ENCODE results near the gene WASHC2A.
"Not testable (repeated sequence)": the region's sequence is repeated elsewhere in the genome, so short reads cannot be mapped to it uniquely, and the experiment has no call there.

Gene WASHC2A

DNA sequence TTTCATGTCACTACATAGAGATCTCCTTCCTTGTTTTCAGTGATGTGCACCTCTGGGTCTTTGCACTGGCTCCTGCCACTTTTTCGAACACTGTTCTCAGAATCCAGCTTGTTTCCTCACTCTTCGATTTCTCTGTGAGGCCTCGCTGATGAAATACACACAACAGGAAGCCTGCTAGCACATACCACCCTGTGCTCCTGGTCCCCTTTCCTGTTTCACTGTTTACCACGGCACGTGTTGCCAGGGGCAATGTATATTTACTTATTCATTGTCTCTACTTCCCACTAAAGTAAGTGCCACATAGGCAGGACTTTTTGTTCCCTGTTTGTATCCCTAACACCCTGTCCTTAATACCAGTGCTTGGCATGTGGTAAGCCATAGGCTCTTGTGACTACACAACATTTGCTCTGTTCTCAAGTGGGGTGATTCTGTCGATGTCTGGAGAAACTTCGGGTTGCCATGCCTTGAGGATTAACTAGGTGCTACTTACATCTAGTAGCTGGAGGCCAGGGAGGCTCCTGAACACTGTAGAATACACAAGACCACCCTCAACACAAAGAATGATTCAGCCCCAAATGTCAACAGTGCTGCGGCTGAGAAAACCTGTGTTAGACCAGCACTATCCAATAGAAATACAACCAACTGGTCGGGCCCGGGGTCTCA is 75.9 kb downstream of the WASHC2A start:
- DNase-seq (ENCODE audit: low read depth, low spot score), result not testable (repeated sequence)

DNA sequence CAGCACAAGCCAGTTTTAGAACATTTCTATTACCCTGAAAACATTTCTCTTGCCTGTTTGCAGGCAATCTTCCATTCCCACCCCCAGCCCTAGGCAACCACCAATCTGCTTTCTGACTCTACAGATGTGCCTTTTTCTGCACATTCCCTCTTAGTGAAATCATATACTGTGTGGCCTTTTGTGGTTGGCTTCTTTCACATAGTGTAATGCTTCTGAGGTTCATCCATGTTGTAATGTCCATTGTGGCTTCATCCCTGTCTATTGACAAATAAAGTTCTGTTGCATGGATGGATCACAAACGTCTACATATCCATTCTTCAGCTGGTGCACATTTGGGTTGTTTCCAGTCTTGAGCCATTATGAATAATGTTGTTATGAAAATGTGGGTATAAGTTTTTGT is 77.8 kb downstream of the WASHC2A start:
- DNase-seq (ENCODE audit: low read depth, low spot score), result not testable (repeated sequence)

DNA sequence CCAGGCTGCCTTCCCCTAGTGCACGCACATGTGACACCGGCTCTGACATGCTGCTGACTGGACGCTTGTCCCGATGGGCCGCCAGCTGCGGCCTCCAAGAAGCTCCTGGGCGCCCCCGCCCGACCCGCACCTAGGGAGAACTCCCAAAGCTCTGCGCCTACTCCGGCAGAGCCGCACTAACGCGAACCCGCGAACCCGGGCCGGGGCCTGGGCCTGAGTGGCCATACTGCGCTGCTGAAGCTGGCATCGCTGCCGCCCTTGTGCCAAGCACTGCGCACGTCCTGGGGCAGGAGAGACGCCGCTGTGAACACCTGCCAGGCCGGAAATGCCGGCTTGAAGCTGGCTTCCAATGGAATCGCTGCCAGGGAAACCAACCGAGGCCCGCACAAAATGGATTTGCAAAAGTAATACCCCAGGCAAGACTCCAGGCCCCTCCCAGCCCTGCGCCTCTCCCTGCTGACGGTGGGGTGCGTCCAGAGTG is 85.1 kb downstream of the WASHC2A start:
- DNase-seq (ENCODE audit: low read depth, low spot score), result no peak

DNA sequence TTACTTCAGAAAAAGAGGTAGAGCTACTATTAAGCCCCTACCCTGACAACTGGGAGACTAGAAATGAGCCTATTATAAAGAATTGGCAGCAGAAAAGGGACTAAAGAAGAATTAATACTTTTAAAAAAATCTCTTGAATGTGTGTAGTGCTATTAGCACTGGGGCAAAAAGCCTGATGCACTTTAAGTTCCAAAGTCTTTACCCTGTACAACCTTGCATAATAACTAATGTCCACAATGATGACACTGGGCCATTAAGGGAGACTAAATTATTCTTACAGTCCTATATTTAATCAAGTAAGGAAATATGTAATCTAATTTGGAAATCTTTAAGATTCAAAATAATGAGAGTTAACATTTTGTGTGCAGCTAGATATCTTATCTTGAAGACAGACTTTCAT is 90.1 kb downstream of the WASHC2A start:
- DNase-seq (ENCODE audit: low read depth, low spot score), result not testable (repeated sequence)

DNA sequence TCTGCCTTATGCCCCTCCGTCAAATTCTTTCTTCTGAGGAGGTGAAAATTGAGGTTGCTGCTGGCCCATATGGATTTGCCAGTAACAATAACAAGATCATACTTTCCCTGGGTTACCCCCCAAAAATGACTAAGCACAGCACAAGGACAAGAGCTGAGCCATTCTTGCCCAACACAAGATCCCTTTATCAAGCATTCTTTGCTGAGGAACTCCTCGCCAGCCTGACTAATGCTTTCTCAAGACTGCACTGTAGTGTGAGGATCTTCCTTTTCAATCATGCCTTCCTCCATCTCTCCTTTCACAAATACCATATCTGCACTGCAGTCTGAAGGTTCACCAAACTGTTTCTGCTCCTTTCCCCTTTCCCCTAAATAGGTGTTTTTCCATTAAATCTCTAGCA is 92.1 kb downstream of the WASHC2A start:
- not testable (repeated sequence) for DNase-seq (ENCODE audit: low read depth, low spot score)

DNA sequence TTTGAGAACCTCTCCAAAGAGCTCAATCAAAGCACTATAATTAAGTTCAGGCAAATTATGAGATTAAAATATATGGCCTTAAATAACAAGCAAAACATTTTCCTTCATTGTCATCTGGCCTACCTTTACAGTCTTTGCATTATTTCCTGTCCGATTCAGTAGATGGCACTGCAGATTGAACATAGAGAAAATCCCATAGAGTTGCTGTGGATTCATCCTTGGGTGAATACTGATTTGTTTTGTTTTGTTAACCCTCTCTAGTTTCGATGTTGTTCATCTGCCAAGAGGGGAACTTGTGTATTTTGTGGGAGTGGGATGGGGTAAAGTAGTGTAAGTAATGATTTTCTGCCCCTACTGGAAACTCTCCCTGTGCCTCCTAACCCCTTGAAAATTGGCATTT is 97.3 kb downstream of the WASHC2A start:
- DNase-seq (ENCODE audit: low read depth, low spot score), result not testable (repeated sequence)

DNA sequence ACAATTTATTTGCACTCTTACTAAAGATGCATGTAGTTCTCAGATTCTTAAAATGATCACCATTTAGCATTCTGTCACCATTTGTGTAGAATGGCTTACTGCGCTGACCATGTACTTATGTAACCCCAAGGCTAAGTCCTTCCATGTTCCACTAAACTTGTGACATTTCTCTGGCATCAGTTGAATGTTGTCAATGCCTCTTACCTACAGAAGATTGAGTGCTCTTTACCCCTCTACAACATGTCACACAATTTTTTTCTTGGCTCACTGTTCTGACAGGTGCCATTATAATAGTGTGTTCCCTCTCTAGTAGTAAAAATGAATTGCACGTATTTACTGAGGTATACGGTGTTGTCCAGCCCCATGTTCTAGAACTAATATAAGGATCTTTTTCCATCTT is 100.1 kb downstream of the WASHC2A start:
- DNase-seq (ENCODE audit: low read depth, low spot score), result not testable (repeated sequence)

DNA sequence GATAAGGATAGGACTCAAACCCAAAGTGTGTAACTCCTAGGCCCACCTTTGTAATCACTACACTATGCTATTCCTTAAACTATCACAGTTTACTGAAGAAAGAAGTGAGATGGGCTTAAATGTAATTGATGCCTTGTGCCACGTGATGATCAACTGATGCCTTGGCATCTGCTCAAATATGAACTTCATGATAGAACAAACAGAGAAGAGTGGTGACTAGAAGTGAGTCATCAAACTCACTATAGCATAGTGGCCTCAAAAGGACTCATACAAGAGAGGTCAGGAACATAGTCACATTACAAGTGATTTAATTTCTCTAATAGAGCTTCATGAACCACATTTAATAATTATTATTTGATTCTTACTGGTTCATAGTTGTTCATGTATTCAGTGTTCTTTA is 101.8 kb downstream of the WASHC2A start:
- peak; percentile 12 for DNase-seq (ENCODE audit: low read depth, low spot score)

DNA sequence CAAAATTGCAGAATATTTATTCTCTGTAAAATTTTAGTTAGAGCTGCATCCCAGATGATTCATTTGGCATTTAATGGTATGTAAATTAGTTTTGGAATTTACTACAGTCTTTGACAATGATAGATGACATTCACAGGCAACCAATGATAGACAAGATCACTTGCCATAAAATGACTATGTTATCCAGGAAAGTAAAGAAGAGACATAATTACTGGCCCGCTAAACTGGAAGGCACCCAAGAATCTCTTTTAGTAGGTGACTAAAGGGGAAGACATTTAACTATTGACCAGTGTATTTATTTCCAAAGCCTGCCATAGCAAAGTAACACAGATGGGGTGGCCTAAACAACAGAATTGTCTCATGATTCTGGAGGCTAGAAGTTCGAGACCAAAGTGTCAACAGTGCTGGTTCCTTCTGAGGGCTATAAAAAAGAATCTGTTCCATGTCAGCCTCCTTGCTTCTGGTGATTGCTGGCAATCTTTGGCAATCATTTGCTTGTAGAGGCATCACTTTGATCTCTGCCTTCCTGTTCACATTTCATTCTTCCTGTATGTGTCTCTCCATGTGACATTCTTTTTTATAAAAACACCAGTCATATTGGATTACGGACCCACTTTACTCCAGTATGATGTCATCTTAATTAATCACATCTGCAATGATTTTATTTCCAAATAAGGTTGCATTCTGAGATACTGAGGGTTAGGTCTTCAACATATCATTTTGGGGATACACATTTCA is 107.2 kb downstream of the WASHC2A start:
- not testable (repeated sequence) for DNase-seq (ENCODE audit: low read depth, low spot score)

Measured in smooth muscle cell of the brain vasculature (primary cell).